ENCODE results near the gene KAT5. TPM values are rescaled to one million over a fixed set of nuclear protein-coding genes. Genes with fewer than 3 reads are reported as not detected.

The KAT5 gene
- total and polyA plus RNA-seq, 2 donors (not counting 1 experiment from before 2014, with no cell fraction given): 84.6 to 142 TPM

DNA sequence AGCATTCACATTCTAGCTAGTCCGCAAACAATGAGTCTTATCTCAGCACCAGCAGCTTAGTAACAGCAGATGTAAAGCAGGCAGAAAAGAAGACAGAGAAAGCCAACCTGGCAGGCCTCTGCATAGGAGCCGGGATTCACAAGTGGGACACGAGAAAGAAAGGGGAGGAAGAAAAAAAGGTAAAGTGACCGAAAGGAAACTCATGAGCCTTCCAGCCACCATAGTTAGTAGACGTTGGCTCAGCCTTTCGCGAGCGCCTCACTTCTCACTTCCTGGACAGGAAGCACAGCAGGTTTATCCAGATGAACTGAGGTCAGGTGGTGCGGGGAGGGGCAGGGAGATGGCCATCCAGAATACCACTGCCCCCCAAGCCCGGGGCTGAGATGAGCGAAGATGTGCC, 19.7 kb upstream of the KAT5 start:
- no peak for DNase-seq
- no peaks in the 10 kb centered on the region for H3K4me1 Mint-ChIP-seq
- Histone ChIP-seq H3K27me3 (replicated peaks in 1 of 4; ENCODE audit: control extremely low read depth in 1 of 4, control insufficient read depth in 3 of 4, insufficient read depth in 4 of 4, low read length in 3 of 4) (no peaks in the 10 kb centered on the region), H3K4me1 (ENCODE audit: control insufficient read depth in 2 of 2, insufficient read depth in 2 of 2, low read length in 2 of 2) (no peaks in the 10 kb centered on the region), H3K4me3 (ENCODE audit: control extremely low read depth in 1 of 5, extremely low read depth in 1 of 5, insufficient read depth in 1 of 5, low read depth in 2 of 5, low read length in 4 of 5) (no peak overlapping the region), H3K9me3 (ENCODE audit: control extremely low read depth in 1 of 3, control insufficient read depth in 2 of 3, insufficient read depth in 1 of 3, low read length in 2 of 3) (no peaks in the 10 kb centered on the region), H3K79me2 (ENCODE audit: control insufficient read depth, insufficient read depth, low read length) (no peaks in the 10 kb centered on the region), H3K4me2 (replicated peaks; ENCODE audit: low read depth, low read length, poor library complexity, severe bottlenecking) (no peak overlapping the region), H3K27ac (ENCODE audit: low read length in 2 of 2) (no peak overlapping the region), H2AFZ (ENCODE audit: insufficient read depth, low read depth, low read length, poor library complexity, severe bottlenecking) (no peak overlapping the region), H4K20me1 (ENCODE audit: control insufficient read depth, insufficient read depth, low read length, poor library complexity, severe bottlenecking) (no peaks in the 10 kb centered on the region), H3K9ac (ENCODE audit: low read length) (no peak overlapping the region), H3K36me3 (replicated peaks in 1 of 2; ENCODE audit: control extremely low read depth in 1 of 2, control insufficient read depth in 1 of 2, extremely low read depth in 1 of 2, insufficient read depth in 2 of 2, low read length in 1 of 2) (no peaks in the 10 kb centered on the region)
- H3K27me3 Mint-ChIP-seq: peaks cover 3% of the 10 kb centered on the region
- H3K27ac Mint-ChIP-seq: no peak overlapping the region
- POLR2A ChIA-PET: interaction anchor here (0.7 kb wide), 1 partner anchor 221 kb away, joined by 9 read pairs; no protein-coding TSS in a partner anchor
- intact Hi-C loops (cut with micrococcal nuclease): no loop called here
- TF ChIP-seq CTCF (IDR thresholded peaks at IDR 0.05) (no peak), EZH2 (IDR thresholded peaks at IDR 0.05; ENCODE audit: borderline replicate concordance, insufficient read depth, low read depth, low read length, poor library complexity, severe bottlenecking) (no peak)
- WGBS (ENCODE audit: insufficient coverage): 87% methylated on average over 10 of the region's 11 CpGs
- no peak for ATAC-seq (ENCODE audit: low read depth)
- CTCF ChIA-PET: interaction anchor here (1.5 kb wide), 1 partner anchor 66 kb away, joined by 6 read pairs; no protein-coding TSS in a partner anchor
- no peak overlapping the region for H3K4me3 Mint-ChIP-seq
- no peaks in the 10 kb centered on the region for H3K9me3 Mint-ChIP-seq (ENCODE audit: insufficient read depth)

- DNase-seq (no peak), ATAC-seq (ENCODE audit: low read depth) (no peak)
- Mint-ChIP-seq H3K27ac (no peak overlapping the region), H3K4me1 (peaks cover 7% of the 10 kb centered on the region), H3K9me3 (ENCODE audit: insufficient read depth) (no peaks in the 10 kb centered on the region), H3K4me3 (no peak overlapping the region), H3K27me3 (peaks cover 3% of the 10 kb centered on the region)
- Histone ChIP-seq H3K27ac (ENCODE audit: low read length in 2 of 2) (no peak overlapping the region), H3K9me3 (ENCODE audit: control extremely low read depth in 1 of 3, control insufficient read depth in 2 of 3, insufficient read depth in 1 of 3, low read length in 2 of 3) (no peaks in the 10 kb centered on the region), H4K20me1 (ENCODE audit: control insufficient read depth, insufficient read depth, low read length, poor library complexity, severe bottlenecking) (no peaks in the 10 kb centered on the region), H3K27me3 (replicated peaks in 1 of 4; ENCODE audit: control extremely low read depth in 1 of 4, control insufficient read depth in 3 of 4, insufficient read depth in 4 of 4, low read length in 3 of 4) (no peaks in the 10 kb centered on the region), H3K36me3 (replicated peaks in 1 of 2; ENCODE audit: control extremely low read depth in 1 of 2, control insufficient read depth in 1 of 2, extremely low read depth in 1 of 2, insufficient read depth in 2 of 2, low read length in 1 of 2) (no peaks in the 10 kb centered on the region), H2AFZ (ENCODE audit: insufficient read depth, low read depth, low read length, poor library complexity, severe bottlenecking) (no peak overlapping the region), H3K4me2 (replicated peaks; ENCODE audit: low read depth, low read length, poor library complexity, severe bottlenecking) (no peak overlapping the region), H3K4me3 (ENCODE audit: control extremely low read depth in 1 of 5, extremely low read depth in 1 of 5, insufficient read depth in 1 of 5, low read depth in 2 of 5, low read length in 4 of 5) (no peak overlapping the region), H3K79me2 (ENCODE audit: control insufficient read depth, insufficient read depth, low read length) (no peaks in the 10 kb centered on the region), H3K4me1 (ENCODE audit: control insufficient read depth in 2 of 2, insufficient read depth in 2 of 2, low read length in 2 of 2) (peaks cover 5 to 7% of the 10 kb centered on the region in 2 donors), H3K9ac (ENCODE audit: low read length) (no peak overlapping the region)
- TF ChIP-seq CTCF (IDR thresholded peaks at IDR 0.05) (no peak), EZH2 (IDR thresholded peaks at IDR 0.05; ENCODE audit: borderline replicate concordance, insufficient read depth, low read depth, low read length, poor library complexity, severe bottlenecking) (no peak)
- intact Hi-C loops (cut with micrococcal nuclease): no loop called here
- CTCF ChIA-PET: interaction anchor here (0.7 to 2.0 kb wide), 2 partner anchors 9 to 247 kb away, joined by 5 to 8 read pairs; no protein-coding TSS in a partner anchor
- POLR2A ChIA-PET: interaction anchor here (0.5 kb wide), 1 partner anchor 10 kb away, joined by 5 read pairs; no protein-coding TSS in a partner anchor
- 92% methylated on average over 11 of the region's 12 CpGs for WGBS (ENCODE audit: insufficient coverage)
Measured at GRCh38 chr11:65695459-65696241, 16.4 kb upstream of the KAT5 start.

All from B cell (primary cell).